Left ventricle myocardium superior (tissue), 1 donor: Measurements from ENCODE around the gene PTPRG. TPM values are rescaled to one million over a fixed set of nuclear protein-coding genes. Genes with fewer than 3 reads are reported as not detected.

Experiments used
- ATAC-seq: fragments of 200-7000 bp; cut with Tn5 transposase; one replicate; pipeline ENCODE4 v1.9.1; 2020; ENCODE audit warnings: mild to moderate bottlenecking, moderate library complexity
- DNase-seq: peaks from one replicate; pipeline ENCODE4 v3.0.0-alpha.2; 2020
- intact Hi-C: fragments of 100-400 bp; cut with micrococcal nuclease; formaldehyde crosslinking; loops from one replicate; pipeline ENCODE4 v1.11.0; 2022
- total RNA-seq: library from RNA; stranded (reverse); fragmentation: NEBNext Ultra II Directional; extraction: Animal tissue kit (Norgen Biotek cat#: 25700); gene quantifications from one replicate; pipeline ENCODE4 v1.2.1, GENCODE V29; 2021
- donor health status: DM: no; HTN: yes; CAD: no; lungs with severe emphysema.

Gene PTPRG
- total RNA-seq, 1 donor from 2014 or later: 30.4 TPM

DNA sequence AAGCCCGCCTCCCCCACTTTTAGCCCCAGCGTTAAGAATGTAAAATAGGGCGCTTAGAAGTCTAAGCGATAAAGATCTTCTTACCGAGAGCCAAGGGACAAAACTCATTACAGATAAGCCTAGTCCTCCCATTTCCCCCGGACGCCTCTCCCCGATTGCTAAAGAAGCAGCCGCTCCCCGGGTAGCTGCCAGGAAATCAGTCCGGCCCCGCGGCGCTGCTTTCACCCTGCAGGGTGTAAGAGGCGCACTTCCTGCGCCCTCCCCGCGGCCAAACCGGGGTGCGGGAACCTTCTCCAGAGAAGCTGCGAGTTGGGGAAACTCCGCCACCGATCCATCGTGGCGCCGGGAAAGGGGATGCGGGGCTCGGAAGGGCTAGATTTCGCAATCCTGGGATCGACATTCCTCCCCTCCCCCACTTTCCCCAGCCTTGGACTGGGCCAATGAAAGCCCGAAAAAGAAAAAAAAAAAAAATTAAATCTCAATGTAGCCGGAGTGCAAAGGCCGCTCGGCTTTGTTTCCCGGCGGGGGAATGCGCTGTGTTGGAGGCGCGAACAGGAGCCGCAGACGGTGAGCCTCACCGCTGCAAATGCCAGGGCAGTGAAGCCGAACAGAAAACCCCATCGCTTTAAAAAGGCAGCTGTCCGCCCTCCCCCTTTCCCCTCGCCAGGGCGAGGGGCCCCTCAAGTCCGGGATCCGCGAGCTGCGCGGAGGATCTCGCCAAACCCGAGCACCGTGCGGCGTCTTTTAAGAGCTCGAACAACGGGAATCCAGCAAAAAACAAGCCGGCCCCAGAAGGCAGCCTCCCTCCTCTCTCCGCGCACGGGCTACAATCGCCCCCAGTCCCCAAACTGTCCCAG lies 626 bp upstream of the PTPRG start:
- peak; percentile 92 for DNase-seq
- intact Hi-C loops: loop anchor here (10.0 kb wide), 1 partner anchor 294 kb away; no protein-coding TSS in a partner anchor
- peak; percentile 52 for ATAC-seq

DNA sequence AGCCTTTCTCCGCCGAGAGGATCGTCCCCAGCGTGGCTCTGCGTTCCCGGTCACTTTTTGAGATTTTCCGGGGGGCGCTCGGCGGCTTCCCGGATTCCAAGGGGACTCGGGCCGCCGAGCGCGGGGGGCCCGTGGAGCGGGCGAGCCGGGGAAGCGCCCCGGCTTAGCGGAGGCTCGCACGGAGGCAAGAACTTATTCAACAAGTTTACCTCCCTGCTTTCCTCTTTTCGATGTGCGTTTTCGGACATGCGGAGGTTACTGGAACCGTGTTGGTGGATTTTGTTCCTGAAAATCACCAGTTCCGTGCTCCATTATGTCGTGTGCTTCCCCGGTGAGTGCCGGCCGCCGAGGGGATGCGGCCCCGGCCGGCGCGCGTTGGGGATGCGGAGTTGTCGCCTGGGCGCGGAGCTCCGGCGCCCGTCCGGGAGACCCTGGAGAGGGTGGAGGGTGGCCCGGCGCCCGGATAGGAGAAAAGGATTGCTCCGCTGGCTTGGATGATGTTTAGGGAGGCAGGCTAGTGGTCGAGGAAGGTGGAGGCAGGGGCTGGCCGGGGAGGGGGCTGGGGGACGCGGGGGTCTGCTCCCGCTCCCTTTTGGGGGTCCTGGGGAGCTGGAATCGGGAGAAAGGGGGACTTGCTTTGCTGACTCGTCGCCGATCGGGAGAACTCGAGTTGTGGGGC lies 810 bp downstream of the PTPRG start:
- DNase-seq (peak; percentile 56), ATAC-seq (no peak)
- intact Hi-C loops: loop anchor here (10.0 kb wide), 1 partner anchor 293 kb away; no protein-coding TSS in a partner anchor

- peak; percentile 5 for ATAC-seq
These were observed 1.4 kb downstream of the PTPRG start for GRCh38 chr3:61562721-61563312.

DNA sequence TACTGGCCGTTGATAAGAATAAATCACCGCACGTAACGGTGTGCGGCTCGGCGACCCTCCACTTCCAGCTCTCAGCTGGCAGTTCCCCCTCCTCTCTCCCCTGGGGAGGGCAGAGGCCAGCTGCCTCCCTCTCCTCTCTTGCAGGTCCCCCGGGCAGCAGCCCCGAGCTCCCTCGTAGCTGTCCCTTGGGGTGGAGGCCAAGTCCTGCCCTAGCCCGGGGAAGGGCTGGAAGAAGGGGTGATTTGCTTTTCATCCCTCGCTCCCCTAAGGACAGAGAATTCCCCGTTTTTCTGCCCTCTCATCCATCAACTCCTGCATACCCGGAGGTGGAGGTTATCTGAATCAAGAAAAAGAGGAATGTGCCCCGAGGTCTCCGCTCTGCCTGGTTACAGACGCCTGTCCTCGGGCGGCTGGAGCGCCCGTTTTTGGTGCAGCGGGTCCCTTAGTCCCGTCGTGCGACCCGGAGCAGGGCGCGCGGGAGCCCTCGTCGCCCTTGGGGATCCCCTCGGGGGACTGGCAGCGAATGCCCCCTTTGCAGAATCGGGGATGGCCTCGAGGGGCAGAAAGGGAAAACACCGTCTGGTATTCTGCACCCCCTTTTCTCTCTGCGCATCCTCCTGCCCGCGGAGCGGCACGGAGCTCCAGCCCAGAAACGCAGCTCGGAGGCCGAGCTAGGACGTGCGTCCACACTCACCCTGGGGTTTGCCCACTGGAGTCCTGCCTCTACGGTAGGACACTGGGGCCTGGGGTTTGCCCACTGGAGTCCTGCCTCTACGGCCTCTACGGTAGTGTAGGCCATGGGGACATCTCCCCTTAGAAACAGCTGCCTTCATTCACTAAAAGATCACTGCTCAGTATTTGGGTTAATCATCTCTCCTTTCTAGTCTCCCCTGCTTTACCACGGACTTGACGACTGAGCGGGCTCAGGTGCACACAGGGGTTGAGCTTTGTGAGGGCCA lies 2.2 kb downstream of the PTPRG start:
- intact Hi-C loops: loop anchor here (10.0 kb wide), 1 partner anchor 291 kb away; no protein-coding TSS in a partner anchor
- peak; percentile 51 for DNase-seq
- no peak for ATAC-seq

More at GRCh38 chr3:61562721-61563312, 1.4 kb downstream of the PTPRG start:
- intact Hi-C loops: loop anchor here (10.0 kb wide), 1 partner anchor 292 kb away; no protein-coding TSS in a partner anchor
- DNase-seq: peak; percentile 60

DNA sequence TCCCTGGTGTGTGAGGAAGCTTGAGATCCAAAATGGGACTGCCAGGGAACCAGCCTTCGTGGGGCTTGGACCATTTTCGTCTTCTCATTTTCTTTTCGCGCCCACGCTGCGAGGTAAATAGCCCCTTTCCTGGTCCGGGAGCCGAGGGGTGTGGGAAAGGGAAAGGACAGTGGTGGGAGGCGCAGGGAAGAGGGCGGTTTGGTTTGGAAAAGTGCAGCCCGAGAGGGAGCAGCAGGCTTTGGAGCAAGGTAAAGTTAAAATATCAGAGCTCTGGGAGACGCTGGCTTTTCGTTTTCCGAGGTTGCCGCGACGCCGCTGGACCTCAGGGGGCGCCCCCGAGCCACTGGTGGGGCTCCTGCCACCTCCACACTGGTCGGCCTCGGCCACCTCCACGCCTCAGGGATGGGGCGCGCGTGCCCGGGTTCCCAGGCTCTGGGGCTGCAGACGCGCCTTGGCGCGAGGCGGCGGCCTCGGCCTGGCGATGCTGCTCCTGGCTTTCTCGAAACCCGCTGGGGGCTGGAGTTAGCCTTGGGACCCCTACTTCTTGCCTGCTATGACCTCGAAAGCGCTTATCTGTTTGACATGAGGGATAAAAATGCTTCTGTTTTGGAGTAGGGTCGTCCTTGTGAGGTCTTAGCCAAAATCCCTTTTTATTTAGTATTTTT lies 3.2 kb downstream of the PTPRG start:
- intact Hi-C loops: loop anchor here (5.0 to 10.0 kb wide), 2 partner anchors 290 to 623 kb away; no protein-coding TSS in a partner anchor
- peak; percentile 61 for ATAC-seq
- peak; percentile 92 for DNase-seq

DNA sequence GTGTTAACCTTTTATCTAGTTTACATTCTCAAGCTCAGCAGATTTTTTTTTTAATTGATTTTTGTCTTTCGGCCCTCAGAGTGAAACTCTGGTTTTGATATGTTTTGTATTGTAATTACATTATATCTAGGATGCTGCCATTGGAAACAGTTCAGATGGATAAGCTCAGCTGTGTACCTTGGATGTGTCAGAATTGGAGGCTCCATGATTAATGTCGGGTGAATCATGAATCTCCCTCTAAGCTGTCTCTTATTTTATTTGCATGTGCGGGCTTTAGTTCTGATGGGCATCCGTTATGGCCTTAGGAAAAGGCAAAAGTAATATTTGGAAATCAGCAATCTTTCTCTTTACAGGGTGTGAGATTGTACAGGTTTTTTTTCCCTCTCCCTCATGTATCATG lies 4.2 kb downstream of the PTPRG start:
- ATAC-seq: no peak
- DNase-seq: no peak
- intact Hi-C loops: loop anchor here (5.0 to 10.0 kb wide), 2 partner anchors 289 to 622 kb away; no protein-coding TSS in a partner anchor

DNA sequence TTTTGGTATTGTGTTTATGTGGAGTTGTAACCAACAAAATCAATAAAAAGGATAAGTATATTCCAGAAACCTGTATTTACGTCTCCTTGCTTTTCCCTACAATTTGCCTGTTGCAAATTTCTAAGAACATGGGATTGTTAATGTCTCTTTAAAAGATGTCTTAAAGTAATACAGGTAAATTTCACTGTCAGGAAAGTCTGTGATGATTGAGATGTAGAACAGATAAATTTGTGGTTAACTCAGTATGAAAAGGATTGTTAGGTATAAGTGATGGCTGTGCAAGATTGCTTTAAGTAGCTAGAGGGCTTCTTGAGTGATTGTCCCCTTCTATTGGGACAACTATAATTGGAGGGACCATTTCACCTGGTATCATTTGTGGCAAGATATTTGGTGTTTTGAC lies 6.8 kb downstream of the PTPRG start:
- no peak for DNase-seq
- intact Hi-C loops: loop anchor here (5.0 to 10.0 kb wide), 2 partner anchors 287 to 619 kb away; no protein-coding TSS in a partner anchor
- no peak for ATAC-seq

- DNase-seq: no peak
- no peak for ATAC-seq
- intact Hi-C loops: loop anchor here (5.0 to 10.0 kb wide), 2 partner anchors 285 to 617 kb away; no protein-coding TSS in a partner anchor
These were observed 8.6 kb downstream of the PTPRG start for GRCh38 chr3:61569856-61570580.

DNA sequence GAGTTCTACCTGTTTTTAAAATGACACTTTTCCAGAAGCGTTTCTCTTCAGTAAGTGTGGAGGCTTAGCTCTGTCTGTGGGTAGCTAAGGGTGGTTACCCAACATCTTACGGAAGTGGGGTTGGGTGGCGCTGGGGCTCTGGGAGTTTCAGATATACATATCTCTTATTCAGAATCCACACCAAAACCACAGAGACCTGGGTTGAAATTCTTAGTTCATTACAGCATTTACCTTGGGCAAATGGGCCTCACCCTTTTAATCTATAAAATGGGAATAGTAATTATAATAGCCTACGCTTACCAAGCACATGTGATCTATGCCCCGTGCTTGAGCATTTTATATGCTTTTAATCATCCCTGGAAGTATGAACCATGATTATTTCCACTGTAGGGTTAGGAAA lies 9.4 kb downstream of the PTPRG start:
- DNase-seq (no peak), ATAC-seq (no peak)
- intact Hi-C loops: no loop called here

DNA sequence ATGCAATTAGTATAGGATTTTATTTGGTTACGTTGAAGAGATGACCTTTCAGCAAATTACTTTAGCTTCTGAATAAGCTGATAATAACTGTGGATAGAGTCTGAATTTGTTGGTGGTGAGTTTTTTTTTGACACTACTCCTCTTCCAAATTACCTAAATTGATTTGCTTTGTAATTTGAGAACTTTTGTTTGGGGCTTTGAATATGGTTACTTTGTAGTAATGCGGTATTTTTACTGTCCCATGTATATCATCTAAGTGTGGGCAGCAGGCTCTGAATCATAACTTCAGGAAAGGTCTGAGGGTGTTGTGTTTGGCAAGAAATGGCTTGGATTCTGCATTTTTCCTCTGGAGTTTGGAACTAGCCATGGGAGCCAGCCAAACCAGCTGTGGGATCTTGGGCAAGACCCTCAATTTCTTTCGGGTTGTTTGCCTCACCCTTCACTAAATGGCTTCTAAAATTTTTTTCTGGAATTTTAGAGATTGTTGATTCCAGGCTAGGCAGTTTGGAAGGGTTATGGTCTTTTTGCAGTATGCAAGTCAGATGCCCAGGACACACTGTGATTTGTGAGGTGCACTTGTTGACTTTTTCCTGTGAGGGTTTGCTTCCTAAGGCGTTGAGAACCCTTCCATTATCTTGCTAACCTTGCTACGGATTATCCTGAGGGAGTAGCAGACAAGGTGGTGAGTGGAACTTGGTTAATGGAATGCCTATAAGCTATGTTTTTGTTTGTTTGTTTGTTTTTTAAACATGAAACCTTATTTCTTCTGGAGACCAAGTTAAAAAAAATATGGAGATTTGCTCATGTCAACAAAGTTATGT lies 10.4 kb downstream of the PTPRG start:
- intact Hi-C loops: no loop called here
- peak; percentile 60 for ATAC-seq
- peak; percentile 38 for DNase-seq

DNA sequence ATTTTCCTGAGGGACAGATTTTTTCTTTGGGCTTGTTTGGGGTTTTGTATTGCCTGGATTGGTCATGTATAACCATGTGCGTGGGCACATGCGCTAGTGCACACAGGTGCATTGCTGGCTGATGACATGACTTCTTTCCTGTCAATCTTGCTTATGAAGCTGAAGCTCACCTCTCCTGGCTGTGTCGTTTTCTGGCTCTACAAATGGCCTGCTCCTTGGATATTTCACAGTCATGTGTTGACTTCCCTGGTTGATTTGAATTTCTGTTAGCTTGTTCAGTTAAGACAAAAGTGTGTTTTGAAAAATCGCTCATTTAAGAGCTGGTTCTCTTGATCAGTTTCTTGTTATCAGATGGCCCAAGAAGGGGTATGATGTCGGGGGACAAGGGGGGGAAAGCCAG lies 11.5 kb downstream of the PTPRG start:
- DNase-seq (no peak), ATAC-seq (no peak)
- intact Hi-C loops: no loop called here

DNA sequence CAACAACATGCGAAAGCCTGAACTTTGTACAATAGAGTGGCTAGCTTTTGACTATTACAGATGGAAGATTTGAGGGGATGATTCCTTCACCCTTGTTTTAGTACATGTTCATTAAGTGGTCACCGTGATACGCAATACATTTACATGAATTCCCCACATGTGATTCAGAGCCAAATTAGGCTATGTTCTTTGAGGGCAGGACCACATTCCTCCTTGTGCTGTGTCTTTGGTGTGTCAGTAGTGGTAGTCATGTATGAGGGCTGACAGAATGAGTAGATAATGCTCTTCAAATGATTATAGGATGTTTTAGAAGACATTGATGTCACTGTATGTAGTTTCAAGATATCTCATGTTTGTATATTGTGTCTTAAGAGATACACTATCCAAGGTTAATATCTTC lies 12.1 kb downstream of the PTPRG start:
- intact Hi-C loops: no loop called here
- no peak for DNase-seq
- no peak for ATAC-seq

GRCh38 chr3:61574854-61575253 lies 13.5 kb downstream of the PTPRG start:
- ATAC-seq (no peak), DNase-seq (no peak)
- intact Hi-C loops: no loop called here

GRCh38 chr3:61575893-61576292 lies 14.5 kb downstream of the PTPRG start:
- ATAC-seq (no peak), DNase-seq (no peak)
- intact Hi-C loops: no loop called here

DNA sequence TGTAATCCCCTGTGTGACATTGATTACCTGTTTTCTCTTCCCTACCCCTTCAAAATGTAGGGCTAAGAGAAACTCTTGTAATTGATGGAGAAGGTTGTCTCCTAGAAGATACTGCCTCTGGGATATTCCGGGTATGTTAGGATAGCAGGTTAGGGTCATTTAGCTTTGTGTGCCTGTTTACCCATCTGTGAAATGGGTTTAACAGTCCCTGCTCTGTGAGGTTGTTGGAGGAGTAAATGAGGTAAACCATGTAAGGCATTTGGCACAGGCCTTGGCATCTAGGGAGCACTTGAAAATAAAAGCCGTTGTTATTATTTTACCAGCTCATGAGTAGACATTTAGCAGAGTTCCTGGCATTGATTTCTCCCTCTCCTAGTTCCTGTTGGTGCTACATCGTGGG lies 16.4 kb downstream of the PTPRG start:
- DNase-seq (no peak), ATAC-seq (no peak)
- intact Hi-C loops: no loop called here

DNA sequence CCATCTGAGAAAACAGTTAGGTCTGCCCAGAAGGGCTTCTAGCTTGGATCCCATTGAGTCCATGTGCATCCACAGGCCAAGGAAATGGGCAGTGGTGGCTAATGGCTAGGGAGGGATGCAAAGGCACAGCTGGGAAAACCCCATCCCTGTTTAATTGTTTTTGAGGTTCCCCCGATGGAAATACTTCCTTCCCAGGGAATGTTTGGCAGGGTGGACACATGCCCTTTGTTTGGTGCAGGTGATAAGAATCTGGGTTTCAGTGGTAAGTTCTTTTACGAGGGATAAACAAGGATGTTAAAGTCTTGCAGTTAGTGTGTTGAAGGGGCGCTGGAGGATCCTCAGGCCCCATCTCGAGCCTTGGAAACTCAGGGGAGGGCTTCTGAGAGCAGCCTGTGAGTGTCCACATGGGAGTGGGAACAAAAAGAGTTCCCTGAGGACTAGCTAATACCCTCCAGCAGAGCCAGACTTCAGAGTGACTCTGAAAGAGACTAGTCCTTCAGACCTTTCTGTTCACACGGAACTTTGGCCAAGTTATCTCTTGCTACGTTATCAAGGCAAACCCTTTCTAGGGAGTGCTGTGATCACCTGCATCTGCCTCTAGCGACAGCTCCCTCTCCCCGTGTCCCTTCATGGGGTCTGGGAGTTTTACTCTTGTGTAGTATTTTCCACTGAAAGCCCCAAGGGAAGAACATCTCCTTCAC lies 17.4 kb downstream of the PTPRG start:
- ATAC-seq: peak; percentile 22
- intact Hi-C loops: no loop called here
- DNase-seq: no peak
